DOHH2 (cell line): ENCODE results near the gene PDGFD.

ENCODE experiments used
- H3F3A ChIP-seq: fragments of 200-600 bp; sonication (generic), shearing (Covaris generic); 2 replicates; pipeline ENCODE4 v1.6.0; 2016; ENCODE audit warnings: antibody characterized with exemption, mild to moderate bottlenecking; ENCODE audit not compliant: control insufficient read depth, insufficient read depth
- H3K27ac ChIP-seq: fragments of 200-600 bp; sonication (generic); 2 replicates; pipeline ENCODE4 v1.5.1; 2014; ENCODE audit warnings: low read depth, mild to moderate bottlenecking, low read length, moderate library complexity
- H3K27me3 ChIP-seq: fragments of 200-600 bp; sonication (generic); 2 replicates; pipeline ENCODE4 v1.6.1; 2014; ENCODE audit warnings: mild to moderate bottlenecking, low read length, mixed read lengths; ENCODE audit not compliant: control insufficient read depth
- H3K36me3 ChIP-seq: fragments of 200-600 bp; sonication (generic); 2 replicates; pipeline ENCODE4 v1.6.1; 2014; ENCODE audit warnings: mild to moderate bottlenecking, low read length, moderate library complexity, mixed read lengths; ENCODE audit not compliant: control insufficient read depth
- H3K4me1 ChIP-seq: fragments of 200-600 bp; sonication (generic); 2 replicates; pipeline ENCODE4 v1.6.1; 2014; ENCODE audit warnings: mild to moderate bottlenecking, low read length, mixed read lengths; ENCODE audit not compliant: control insufficient read depth
- H3K4me2 ChIP-seq: fragments of 200-600 bp; sonication (generic); 2 replicates; pipeline ENCODE4 v1.6.0; 2014; ENCODE audit warnings: mild to moderate bottlenecking, low read length, moderate library complexity
- H3K4me3 ChIP-seq: fragments of 200-600 bp; sonication (generic); 2 replicates; pipeline ENCODE4 v1.5.1; 2014; ENCODE audit warnings: mild to moderate bottlenecking, low read length, mixed read lengths
- H3K79me2 ChIP-seq: fragments of 200-600 bp; sonication (generic); 2 replicates; pipeline ENCODE4 v1.6.1; 2014; ENCODE audit warnings: mild to moderate bottlenecking, low read length, mixed read lengths; ENCODE audit not compliant: control insufficient read depth
- H3K9me2 ChIP-seq: fragments of 200-600 bp; sonication (generic); replicated peaks from 2 replicates; pipeline ENCODE4 v1.6.1; 2014; ENCODE audit warnings: mild to moderate bottlenecking, low read length, mixed read lengths; ENCODE audit not compliant: control insufficient read depth
- H3K9me3 ChIP-seq: fragments of 200-600 bp; sonication (generic); 2 replicates; pipeline ENCODE4 v1.6.1; 2014; ENCODE audit warnings: antibody characterized with exemption, low read length, mixed read lengths; ENCODE audit not compliant: control insufficient read depth, insufficient read depth
- H4K20me1 ChIP-seq: fragments of 200-600 bp; sonication (generic); 2 replicates; pipeline ENCODE4 v1.6.0; 2014; ENCODE audit warnings: low read depth, mild to moderate bottlenecking, antibody characterized with exemption, low read length, moderate library complexity; ENCODE audit not compliant: control insufficient read depth, insufficient read depth
- CTCF ChIP-seq: fragments of 200-600 bp; sonication (generic); IDR thresholded peaks from one replicate; pipeline ENCODE4 v1.5.1; 2014; ENCODE audit warnings: antibody characterized with exemption, mild to moderate bottlenecking, low read depth, low read length; ENCODE audit not compliant: poor library complexity, severe bottlenecking
- EZH2phosphoT487 ChIP-seq: fragments of 200-600 bp; sonication (generic); IDR thresholded peaks from 2 replicates; pipeline ENCODE4 v1.6.1; 2017; ENCODE audit warnings: borderline replicate concordance, mild to moderate bottlenecking, antibody characterized with exemption, low read length, moderate library complexity, mixed read lengths

Gene PDGFD

GRCh38 chr11:104078245-104078644 is 85.7 kb downstream of the PDGFD start:
- Histone ChIP-seq H3K4me2 (no peak overlapping the region), H3K4me1 (peaks cover 12% of the 10 kb centered on the region), H3F3A (no peaks in the 10 kb centered on the region), H3K79me2 (no peaks in the 10 kb centered on the region), H3K27ac (no peak overlapping the region), H4K20me1 (no peaks in the 10 kb centered on the region), H3K9me3 (no peaks in the 10 kb centered on the region), H3K4me3 (no peak overlapping the region), H3K9me2 (no peaks in the 10 kb centered on the region), H3K27me3 (no peaks in the 10 kb centered on the region), H3K36me3 (no peaks in the 10 kb centered on the region)
- TF ChIP-seq CTCF (no peak), EZH2phosphoT487 (no peak)

- peaks cover 12% of the 10 kb centered on the region for H3K4me1 ChIP-seq
- no peaks in the 10 kb centered on the region for H3K27me3 ChIP-seq
- H3K36me3 ChIP-seq: no peaks in the 10 kb centered on the region
- H3K9me2 ChIP-seq: no peaks in the 10 kb centered on the region
- no peaks in the 10 kb centered on the region for H4K20me1 ChIP-seq
- H3K4me2 ChIP-seq: no peak overlapping the region
- H3K79me2 ChIP-seq: no peaks in the 10 kb centered on the region
- no peaks in the 10 kb centered on the region for H3F3A ChIP-seq
- no peaks in the 10 kb centered on the region for H3K9me3 ChIP-seq
- TF ChIP-seq CTCF (no peak), EZH2phosphoT487 (no peak)
- H3K4me3 ChIP-seq: no peak overlapping the region
- no peak overlapping the region for H3K27ac ChIP-seq
Observed at GRCh38 chr11:104076455-104076854, 87.5 kb downstream of the PDGFD start.

- H3K27ac ChIP-seq: no peak overlapping the region
- no peaks in the 10 kb centered on the region for H4K20me1 ChIP-seq
- H3K9me2 ChIP-seq: no peaks in the 10 kb centered on the region
- no peaks in the 10 kb centered on the region for H3K36me3 ChIP-seq
- H3K4me1 ChIP-seq: peaks cover 12% of the 10 kb centered on the region
- no peaks in the 10 kb centered on the region for H3K79me2 ChIP-seq
- H3F3A ChIP-seq: no peaks in the 10 kb centered on the region
- no peak for TF ChIP-seq EZH2phosphoT487
- TF ChIP-seq CTCF: no peak
- H3K27me3 ChIP-seq: no peaks in the 10 kb centered on the region
- H3K4me2 ChIP-seq: no peak overlapping the region
- H3K4me3 ChIP-seq: no peak overlapping the region
- H3K9me3 ChIP-seq: no peaks in the 10 kb centered on the region
Observed at GRCh38 chr11:104075706-104076105, 88.2 kb downstream of the PDGFD start.

GRCh38 chr11:104075091-104075490 is 88.9 kb downstream of the PDGFD start:
- Histone ChIP-seq H3K4me2 (no peak overlapping the region), H3F3A (no peaks in the 10 kb centered on the region), H4K20me1 (no peaks in the 10 kb centered on the region), H3K27me3 (no peaks in the 10 kb centered on the region), H3K9me3 (no peaks in the 10 kb centered on the region), H3K79me2 (no peaks in the 10 kb centered on the region), H3K4me1 (peaks cover 12% of the 10 kb centered on the region), H3K27ac (no peak overlapping the region), H3K36me3 (no peaks in the 10 kb centered on the region), H3K9me2 (no peaks in the 10 kb centered on the region), H3K4me3 (no peak overlapping the region)
- TF ChIP-seq CTCF (no peak), EZH2phosphoT487 (no peak)
